MCF 10A (cell line): ENCODE results near the gene TLCD3B. TPM values are rescaled to one million over a fixed set of nuclear protein-coding genes. Genes with fewer than 3 reads are reported as not detected.

Source experiments
- BruUV-seq: library from RNA; stranded (reverse); fragments of 400-500 nt; replicated peaks from 2 replicates; lab custom pipeline; 2021; lab: Mats Ljungman, UMichigan
- CTCF ChIA-PET: fragments of 300-600 bp; sonication (Branson Sonifier 250); formaldehyde crosslinking; extraction: SDS; loops from one replicate; lab custom pipeline; 2021; ENCODE audit warnings: antibody characterized with exemption, inconsistent platforms; lab: Yijun Ruan, JAX
- POLR2A ChIA-PET: fragments of 300-600, 350-650 bp; sonication (Branson Sonifier 250); formaldehyde crosslinking; extraction: SDS; loops from one replicate; lab custom pipeline; 2020; ENCODE audit warnings: antibody characterized with exemption, inconsistent platforms; lab: Yijun Ruan, JAX
- DNase-seq: peaks from one replicate; pipeline ENCODE4 v3.0.0-alpha.2; 2018; ENCODE audit not compliant: unreplicated experiment
- H3K27ac Mint-ChIP-seq: one replicate; pipeline ENCODE4 v1.8.0; 2022; ENCODE audit warnings: mild to moderate bottlenecking, low read depth, mixed read lengths; ENCODE audit not compliant: unreplicated experiment
- H3K27me3 Mint-ChIP-seq: one replicate; pipeline ENCODE4 v1.8.0; 2022; ENCODE audit warnings: mixed read lengths; ENCODE audit not compliant: insufficient read depth, unreplicated experiment
- H3K36me3 Mint-ChIP-seq: one replicate; pipeline ENCODE4 v1.8.0; 2022; ENCODE audit warnings: mild to moderate bottlenecking, moderate library complexity, mixed read lengths; ENCODE audit not compliant: insufficient read depth, unreplicated experiment
- H3K4me1 Mint-ChIP-seq: one replicate; pipeline ENCODE4 v1.8.0; 2022; ENCODE audit warnings: mixed read lengths; ENCODE audit not compliant: insufficient read depth, unreplicated experiment
- H3K4me3 Mint-ChIP-seq: one replicate; pipeline ENCODE4 v1.8.0; 2022; ENCODE audit warnings: mild to moderate bottlenecking, moderate library complexity, mixed read lengths; ENCODE audit not compliant: unreplicated experiment
- H3K9me3 Mint-ChIP-seq: one replicate; pipeline ENCODE4 v1.8.0; 2022; ENCODE audit warnings: mixed read lengths; ENCODE audit not compliant: unreplicated experiment
- intact Hi-C: fragments of 100-400 bp; cut with micrococcal nuclease; formaldehyde crosslinking; loops from 2 replicates; pipeline ENCODE4 v1.14.1; 2022
- total RNA-seq: library from RNA; stranded (reverse); gene quantifications from 2 replicates; pipeline ENCODE4 v1.2.3, GENCODE V29; 2022
- TF ChIP-seq, protein P1 (sequence below): fragments of 200-600 bp; IDR thresholded peaks from one replicate; pipeline ENCODE4 v1.8.0; 2022; ENCODE audit warnings: antibody characterized with exemption, mild to moderate bottlenecking; ENCODE audit not compliant: unreplicated experiment

The TLCD3B gene
- total RNA-seq, 1 experiment from 2014 or later = 0.21 TPM

- Mint-ChIP-seq H3K9me3 (no peaks in the 10 kb centered on the region), H3K27me3 (peaks cover 27% of the 10 kb centered on the region), H3K4me1 (no peaks in the 10 kb centered on the region), H3K4me3 (peak overlapping the region; percentile 48), H3K36me3 (peaks cover 6% of the 10 kb centered on the region), H3K27ac (no peak overlapping the region)
- BruUV-seq = no TSS peak
- no peak for DNase-seq
- intact Hi-C loops = no loop called here
- POLR2A ChIA-PET = no interaction called here
- TF ChIP-seq, protein P1, sequence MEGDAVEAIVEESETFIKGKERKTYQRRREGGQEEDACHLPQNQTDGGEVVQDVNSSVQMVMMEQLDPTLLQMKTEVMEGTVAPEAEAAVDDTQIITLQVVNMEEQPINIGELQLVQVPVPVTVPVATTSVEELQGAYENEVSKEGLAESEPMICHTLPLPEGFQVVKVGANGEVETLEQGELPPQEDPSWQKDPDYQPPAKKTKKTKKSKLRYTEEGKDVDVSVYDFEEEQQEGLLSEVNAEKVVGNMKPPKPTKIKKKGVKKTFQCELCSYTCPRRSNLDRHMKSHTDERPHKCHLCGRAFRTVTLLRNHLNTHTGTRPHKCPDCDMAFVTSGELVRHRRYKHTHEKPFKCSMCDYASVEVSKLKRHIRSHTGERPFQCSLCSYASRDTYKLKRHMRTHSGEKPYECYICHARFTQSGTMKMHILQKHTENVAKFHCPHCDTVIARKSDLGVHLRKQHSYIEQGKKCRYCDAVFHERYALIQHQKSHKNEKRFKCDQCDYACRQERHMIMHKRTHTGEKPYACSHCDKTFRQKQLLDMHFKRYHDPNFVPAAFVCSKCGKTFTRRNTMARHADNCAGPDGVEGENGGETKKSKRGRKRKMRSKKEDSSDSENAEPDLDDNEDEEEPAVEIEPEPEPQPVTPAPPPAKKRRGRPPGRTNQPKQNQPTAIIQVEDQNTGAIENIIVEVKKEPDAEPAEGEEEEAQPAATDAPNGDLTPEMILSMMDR = no peak
- CTCF ChIA-PET = interaction anchor here (0.6 kb wide), 1 partner anchor 163 kb away, joined by 4 read pairs; no protein-coding TSS in a partner anchor
These were observed 19.2 kb downstream of the TLCD3B start for GRCh38 chr16:30011714-30012504.

GRCh38 chr16:30010844-30011713 lies 20.0 kb downstream of the TLCD3B start, which contains the start of gene DOC2A:
Gene DOC2A (minus strand): TSS chr16:30011027. CDS start chr16:30010222, 805 bp downstream.
- DNase-seq = no peak
- no peaks in the 10 kb centered on the region for H3K9me3 Mint-ChIP-seq
- no peaks in the 10 kb centered on the region for H3K4me1 Mint-ChIP-seq
- peaks cover 27% of the 10 kb centered on the region for H3K27me3 Mint-ChIP-seq
- TF ChIP-seq, protein P1 = no peak
- no TSS peak for BruUV-seq
- no peak within 1 kb of the TSS for H3K27ac Mint-ChIP-seq
- H3K4me3 Mint-ChIP-seq = peak within 1 kb of the TSS; percentile 48
- peaks cover 6% of the 10 kb centered on the region for H3K36me3 Mint-ChIP-seq
- intact Hi-C loops = no loop called here
- ChIA-PET POLR2A (no interaction called here), CTCF (no interaction called here)

- Mint-ChIP-seq H3K27me3 (peaks cover 27% of the 10 kb centered on the region), H3K36me3 (no peaks in the 10 kb centered on the region), H3K27ac (no peak overlapping the region), H3K9me3 (no peaks in the 10 kb centered on the region), H3K4me1 (no peaks in the 10 kb centered on the region), H3K4me3 (no peak overlapping the region)
- no peak for DNase-seq
- ChIA-PET POLR2A (no interaction called here), CTCF (no interaction called here)
- no TSS peak for BruUV-seq
- TF ChIP-seq, protein P1 = no peak
- intact Hi-C loops = no loop called here
These were observed 20.9 kb downstream of the TLCD3B start for GRCh38 chr16:30009990-30010843.
